NK-92 treated with Interleukin-12 subunit alpha and Interleukin-12 subunit beta, amount 100 ng/mL, for 24 hours (cell line): ENCODE results near the gene HDAC11.
A peak's percentile ranks its signal among the peaks of the same experiment; 100 is the strongest.

ENCODE experiments used
- DNase-seq: peaks from one replicate; lab custom pipeline; 2025; lab: John Stamatoyannopoulos, UW

The HDAC11 gene

DNA sequence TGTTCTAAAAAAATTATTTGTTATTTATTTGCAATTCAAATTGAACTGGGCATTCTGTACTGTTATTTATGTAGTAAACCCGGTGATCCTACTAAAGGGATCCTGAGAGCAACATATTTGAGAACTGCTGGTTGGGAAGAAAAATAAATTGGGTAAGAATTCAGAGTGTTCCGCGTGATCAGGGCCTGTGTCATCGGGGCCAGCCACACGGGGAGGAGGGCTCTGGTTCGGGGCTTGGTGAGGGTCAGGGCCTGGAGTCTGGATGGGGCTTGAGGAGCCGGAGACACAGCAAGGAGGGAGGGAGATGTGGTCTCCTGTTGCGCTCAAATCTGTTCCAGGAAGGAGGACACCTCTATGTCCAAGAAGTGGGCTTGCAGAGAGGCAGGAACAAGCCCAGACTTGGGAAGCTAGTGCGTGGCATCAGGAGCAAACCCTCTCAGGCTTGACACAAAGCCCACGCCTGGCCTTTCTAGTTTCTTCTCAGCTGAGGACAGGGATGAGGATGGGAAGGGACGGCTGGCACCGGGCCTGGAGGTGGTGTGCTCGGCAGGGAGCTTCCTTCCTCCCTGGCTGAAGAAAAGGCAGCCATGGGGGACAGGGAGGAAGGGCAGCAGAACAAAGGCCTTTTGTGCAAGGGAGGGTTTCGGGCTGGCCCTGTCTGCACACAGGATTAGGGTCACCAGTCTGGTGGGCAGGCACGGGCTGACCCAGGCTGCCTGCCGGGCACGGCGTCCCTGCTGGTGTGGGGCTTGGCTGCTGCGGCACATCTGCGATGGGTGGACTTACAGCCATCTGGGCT, 45.9 kb downstream of the HDAC11 start:
- no peak for DNase-seq

DNA sequence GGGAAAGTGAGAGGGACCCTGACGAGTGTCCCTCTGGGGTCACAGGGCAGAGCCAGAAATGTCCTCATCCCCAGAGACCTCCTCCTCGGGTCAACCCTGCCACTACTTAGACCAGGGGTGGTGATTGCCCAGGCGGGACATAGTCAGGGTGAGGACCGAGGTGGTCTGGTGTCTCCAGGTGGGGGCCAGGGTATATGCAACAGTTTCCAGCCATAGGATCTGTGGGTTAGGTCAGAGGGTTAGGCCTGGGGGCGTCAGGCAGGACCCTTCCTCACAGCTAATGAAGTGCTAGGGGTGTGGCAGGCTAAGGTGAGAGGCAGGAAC, 46.5 kb downstream of the HDAC11 start:
- no peak for DNase-seq

DNA sequence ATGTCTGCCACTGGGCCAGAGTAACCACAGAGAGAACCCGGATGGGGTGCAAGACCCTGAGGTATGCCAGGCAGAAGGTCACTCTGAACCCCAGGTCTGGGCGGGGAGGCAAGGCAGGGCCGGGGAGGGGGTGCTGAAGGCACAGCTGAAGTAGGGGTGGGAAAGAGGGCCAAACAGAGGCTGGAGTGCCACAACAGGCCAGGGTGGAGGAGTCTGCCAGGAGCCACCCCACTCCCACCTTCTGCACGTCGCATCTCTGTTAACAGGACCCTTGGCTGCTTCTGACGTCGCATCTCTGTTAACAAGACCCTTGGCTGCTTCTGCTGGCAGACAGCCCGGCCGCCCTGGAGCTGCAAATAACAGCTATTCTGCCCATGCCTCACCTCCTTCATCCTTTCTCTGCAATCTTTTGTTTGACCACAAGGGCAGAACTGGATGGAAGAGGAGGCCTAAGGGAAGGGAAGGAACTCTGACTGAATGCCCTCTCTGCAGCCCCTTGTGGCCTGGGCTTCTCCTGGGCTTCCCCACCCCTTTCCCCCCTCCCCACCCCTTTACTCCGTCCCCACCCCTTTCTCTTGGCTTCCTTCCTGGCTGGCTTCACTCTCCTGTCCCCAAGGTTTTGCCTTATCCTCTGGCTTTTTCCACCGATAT, 48.2 kb downstream of the HDAC11 start:
- no peak for DNase-seq

DNA sequence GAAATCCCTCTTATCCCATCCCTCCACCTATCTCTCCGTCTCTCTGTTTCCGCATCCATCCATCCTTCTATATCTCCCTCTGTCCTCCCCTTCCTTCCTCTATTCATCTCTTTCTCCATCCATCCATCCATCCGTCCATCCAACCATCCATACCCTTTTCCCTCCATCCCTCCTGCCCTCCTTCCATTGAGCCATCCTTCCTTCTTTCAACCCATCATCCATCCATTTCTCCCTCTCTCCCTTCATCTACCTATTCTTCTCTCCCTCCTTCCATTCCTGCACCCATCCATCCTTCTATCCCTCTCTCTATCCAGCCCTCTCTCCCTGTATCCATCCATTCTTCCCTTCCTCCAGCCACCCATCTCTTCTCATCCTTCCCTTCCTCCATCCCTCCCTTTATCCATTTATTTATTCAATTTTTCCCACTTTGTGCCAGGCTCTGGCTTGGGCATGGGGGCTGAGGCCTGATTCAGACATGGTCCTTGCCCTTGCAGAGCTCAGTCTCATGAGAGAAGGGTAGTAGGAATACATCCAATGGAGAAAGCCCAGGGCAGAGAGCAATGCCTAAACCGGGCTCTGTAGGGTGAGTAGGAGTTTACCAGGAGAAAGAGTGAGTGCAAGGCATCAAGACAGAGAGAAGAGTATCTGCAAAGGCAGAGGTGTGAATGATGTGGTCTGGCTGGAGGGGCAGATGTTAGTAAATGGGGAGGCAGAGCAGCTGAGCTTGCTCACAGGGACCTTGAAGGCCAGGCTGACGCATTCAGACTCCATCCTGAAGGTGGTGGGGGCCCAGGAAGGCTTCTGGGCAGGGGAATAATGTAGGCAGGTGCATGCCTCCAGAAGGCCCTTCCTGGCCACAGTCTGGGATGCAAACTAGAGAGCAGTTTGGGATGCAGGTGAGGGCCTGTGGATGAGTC, 49.3 kb downstream of the HDAC11 start:
- DNase-seq = peak; percentile 9

DNA sequence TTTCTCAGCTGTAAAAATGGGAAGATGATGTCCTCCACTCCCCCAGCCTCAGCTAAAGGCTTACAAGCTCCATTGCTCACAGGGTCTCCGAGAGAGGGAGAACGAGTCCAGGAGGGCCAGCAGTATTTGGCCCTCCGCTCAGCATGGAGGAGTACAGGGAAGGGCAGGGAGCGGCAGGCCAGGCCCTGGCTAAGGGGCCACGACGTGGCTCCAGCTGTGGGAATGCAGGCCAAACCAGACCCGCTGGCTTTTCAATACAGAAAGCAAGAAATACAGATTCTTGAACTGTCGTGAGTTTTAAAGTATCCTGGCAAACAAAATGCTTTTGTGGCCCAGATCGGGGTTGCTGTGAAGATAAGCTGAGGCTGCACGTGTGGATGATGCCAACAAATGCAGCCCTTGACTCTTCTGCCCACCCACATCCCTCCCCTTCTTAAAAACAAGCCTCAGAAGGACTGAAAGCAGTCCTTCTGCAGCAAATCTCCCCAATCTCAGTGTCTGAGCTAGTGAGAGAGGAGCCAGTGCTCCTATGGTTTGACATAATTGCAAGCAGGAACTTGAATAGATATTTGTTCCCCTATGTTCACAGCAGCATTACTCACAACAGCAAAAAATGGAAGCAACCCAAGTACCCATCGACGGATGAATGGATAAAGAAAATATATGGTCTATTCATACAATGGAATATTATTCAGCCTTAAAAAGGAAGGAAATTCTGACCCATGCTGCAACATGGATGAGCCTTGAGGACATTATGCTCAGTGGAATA, 50.3 kb downstream of the HDAC11 start:
- no peak for DNase-seq

DNA sequence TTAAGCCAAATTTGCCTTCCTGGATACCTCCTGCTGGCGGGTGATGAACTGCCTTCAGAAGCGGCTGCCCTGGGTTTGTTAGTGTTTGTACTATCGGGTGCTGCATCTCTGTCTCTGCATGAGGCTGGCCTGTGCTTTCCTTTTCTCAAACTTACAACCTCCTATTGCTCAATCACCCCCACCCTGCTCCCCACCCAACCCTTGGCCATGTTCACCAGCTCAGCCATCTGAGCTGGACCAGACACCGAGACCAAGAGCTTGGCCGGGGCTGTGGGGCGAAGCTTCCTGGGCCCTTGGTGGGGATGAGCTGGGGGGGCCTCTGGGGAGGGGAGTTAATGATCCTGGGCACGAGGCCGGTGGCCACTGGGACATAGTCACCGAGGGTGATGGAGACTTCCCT, 52.0 kb downstream of the HDAC11 start:
- DNase-seq = no peak

DNA sequence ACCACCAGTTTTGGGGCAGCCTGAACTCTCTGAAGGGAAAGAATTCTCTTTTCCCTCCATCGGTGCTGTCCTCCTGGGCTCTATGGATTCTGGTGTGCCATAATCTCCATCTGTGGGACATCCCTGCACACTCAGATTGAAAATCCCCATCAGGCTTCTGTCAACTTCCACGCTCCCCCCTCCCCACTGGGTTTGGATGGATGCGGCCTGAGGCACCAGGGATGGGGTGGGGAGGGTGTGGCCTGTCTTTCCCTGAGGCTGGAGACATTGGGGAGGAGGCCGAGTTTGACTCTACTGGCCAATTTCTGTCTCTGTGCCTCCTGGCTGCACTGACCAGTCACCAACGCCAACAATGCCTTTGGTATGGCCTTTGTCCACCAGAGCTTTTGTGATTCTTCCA, 52.5 kb downstream of the HDAC11 start:
- no peak for DNase-seq

- DNase-seq = no peak
Observed at GRCh38 chr3:13533885-13534301, 53.8 kb downstream of the HDAC11 start.

- no peak for DNase-seq
Observed at GRCh38 chr3:13535526-13535875, 55.4 kb downstream of the HDAC11 start.

DNA sequence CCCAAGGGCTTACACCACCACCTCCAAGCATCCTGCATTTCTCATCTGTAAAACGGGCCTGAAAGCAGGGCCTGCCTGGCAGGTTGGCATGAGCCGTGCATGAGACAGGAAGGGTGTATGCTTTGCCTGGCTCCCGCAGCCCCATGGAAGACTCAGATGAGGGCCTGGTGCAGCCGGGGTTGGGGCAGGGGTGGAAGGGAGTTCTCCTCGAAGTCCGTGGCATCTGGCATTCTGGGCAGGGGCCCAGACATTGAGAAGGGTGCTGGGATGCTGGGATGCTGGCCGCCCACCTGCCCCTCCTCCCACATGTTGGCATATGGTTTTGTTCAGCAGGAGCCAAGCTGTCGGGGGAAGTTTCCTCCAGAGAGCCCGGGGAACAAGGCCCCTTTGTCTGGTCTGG, 55.8 kb downstream of the HDAC11 start:
- no peak for DNase-seq

- no peak for DNase-seq
Observed at GRCh38 chr3:13536432-13536831, 56.3 kb downstream of the HDAC11 start.

- DNase-seq = no peak
Observed at GRCh38 chr3:13536832-13537231, 56.7 kb downstream of the HDAC11 start.

DNA sequence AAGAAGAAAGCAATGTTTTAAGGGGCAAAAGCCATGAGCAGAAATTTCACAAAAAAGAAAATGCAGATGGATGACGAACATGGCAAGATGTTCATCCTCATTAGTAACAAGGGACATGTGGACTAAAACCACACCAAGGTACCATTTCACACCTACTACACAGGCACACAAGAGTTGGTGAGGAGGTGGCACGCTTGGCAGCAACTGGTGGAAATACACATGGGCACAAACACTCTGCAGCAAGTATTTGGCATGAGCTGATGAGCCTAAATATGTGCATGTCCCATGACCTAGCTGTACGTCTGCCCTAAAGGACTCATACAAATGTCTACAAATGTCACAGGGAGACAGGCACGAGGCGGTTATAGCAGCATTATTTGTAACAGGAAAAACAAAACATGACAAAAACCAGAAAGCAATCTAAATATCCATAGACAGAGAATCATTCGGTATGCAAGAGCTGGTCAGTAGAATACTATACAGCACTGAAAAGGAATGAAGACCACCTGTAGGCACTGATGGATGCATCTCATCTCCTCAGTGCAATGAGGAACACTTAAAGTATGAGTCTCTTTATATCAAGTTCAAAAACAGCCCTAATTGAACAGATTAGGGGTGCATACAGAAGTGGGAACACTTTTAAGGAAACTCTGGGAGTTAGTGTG, 57.3 kb downstream of the HDAC11 start:
- no peak for DNase-seq

- DNase-seq = no peak
Observed at GRCh38 chr3:13537909-13538296, 57.8 kb downstream of the HDAC11 start.

DNA sequence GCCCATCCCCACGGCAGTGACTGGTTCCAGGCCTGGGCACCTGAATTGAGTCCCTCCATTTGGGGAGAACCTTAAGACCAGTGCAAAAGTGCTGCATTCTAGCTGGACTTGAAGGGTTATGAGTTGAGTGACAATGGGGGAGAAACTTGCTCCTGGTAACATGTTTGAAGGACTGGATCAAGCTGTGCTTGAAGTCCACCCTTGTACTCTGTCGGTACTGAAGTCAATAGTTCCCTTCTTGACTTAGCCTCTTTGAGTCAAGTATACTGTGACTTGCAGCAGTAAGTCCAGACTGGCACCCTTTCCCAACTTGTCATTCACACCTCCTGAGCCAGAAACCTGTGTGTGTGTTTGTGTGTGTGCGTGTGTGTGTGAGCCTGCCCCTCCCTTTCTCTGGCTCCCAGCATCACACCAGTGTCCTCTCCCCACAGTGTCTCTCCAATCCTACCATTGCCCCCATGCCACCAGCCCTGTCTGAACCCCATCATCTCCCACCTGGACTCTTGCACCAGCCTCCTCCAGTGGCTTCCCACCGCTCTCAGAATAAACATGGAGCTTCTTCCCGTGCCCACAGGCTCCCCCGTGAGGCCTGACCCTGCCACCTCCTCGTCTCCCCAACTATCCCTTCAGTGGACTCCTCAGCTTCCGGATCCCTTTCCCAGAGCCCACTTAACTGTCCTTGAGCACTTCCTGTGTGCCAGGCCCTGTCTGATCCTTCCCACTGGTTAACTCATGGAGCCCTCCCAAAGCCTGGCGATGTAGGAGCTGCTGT, 58.6 kb downstream of the HDAC11 start:
- DNase-seq = no peak

DNA sequence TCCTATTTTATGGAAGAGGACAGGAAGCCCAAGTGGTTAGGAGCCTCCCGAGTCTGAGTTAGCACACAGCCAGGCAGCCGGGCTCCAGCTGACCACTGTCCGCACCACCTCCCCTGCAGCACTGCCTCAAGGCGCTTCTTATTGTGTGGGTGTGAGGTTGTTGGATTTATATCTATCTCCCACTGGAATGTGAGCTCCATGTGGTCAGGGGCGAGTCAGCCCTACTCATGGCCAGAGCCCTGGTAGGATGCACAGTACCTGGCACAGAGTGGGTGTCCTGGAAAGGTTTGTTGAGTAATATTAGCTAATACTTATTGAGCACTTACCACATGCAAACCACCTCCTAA, 59.2 kb downstream of the HDAC11 start:
- no peak for DNase-seq

- DNase-seq = no peak
Observed at GRCh38 chr3:13539671-13540070, 59.6 kb downstream of the HDAC11 start.

DNA sequence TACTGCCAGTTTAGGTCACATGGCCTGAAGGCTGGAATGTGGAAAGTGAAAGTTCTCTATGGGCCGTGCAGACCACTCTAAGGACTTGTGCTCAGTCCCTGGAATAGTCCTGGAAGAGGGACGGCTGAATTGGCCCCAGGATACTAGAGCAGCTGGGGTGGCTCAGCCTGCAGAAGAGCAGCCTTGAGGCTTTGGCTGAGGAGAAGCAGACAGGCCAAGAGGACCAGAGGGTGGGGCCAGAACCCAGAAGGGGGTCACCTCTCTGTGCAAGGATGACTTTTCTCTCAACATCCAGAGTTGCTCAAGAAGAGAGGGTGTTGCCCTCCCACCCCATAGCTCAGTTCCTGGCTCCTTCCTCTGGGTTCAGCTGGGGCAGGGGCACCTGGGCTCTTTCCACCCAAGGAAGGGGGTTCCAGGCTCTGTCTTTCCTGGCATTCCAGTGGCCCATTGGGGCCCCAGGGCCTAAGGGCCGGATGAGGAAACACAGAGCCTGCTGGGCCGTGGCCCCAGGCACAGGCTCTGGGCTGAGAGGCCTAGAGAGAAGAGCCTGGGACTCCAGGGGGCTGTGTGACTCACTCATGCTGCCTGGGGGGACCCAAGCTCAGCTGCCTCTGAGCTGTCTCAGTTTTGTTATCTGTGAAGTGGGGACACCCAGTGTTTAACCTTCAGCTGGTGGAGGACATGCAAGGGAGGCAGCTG, 60.3 kb downstream of the HDAC11 start:
- no peak for DNase-seq

- DNase-seq = no peak
Observed at GRCh38 chr3:13541691-13542090, 61.6 kb downstream of the HDAC11 start.

DNA sequence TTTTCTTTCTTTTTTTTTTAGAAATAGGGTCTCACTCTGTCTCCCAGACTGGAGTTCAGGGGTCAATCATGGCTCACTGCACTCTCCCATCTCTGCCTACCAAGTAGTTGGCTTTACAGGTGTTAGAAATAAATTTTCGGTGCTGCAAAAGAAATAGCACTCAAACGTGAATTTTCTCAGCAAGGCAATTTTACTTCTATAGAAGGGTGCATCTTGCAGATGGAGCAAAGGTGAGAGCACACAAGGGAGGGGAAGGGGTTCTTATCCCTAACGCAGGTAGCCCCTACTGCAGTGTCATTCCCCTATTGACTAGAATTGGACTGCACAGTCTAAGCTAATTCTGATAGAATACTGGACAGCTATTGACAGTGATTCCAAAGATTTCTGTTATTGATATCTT, 62.0 kb downstream of the HDAC11 start:
- DNase-seq = no peak
